Measurements from ENCODE around the gene SLC29A2. TPM values are rescaled to one million over a fixed set of nuclear protein-coding genes. Genes with fewer than 3 reads are reported as not detected.
"Not testable (repeated sequence)": the region's sequence is repeated elsewhere in the genome, so short reads cannot be mapped to it uniquely, and the experiment has no call there.

Gene SLC29A2
- polyA plus RNA-seq, 1 experiment = 0.16 TPM

GRCh38 chr11:66361502-66361941, 10.0 kb downstream of the SLC29A2 start:
- no peak overlapping the region for H3K4me3 ChIP-seq (ENCODE audit: low read depth, low read length)
- H3K27ac ChIP-seq (ENCODE audit: low read depth, low read length) = no peak overlapping the region
- DNase-seq (ENCODE audit: low read depth, low spot score) = no peak
- TF ChIP-seq CTCF (IDR thresholded peaks at IDR 0.05; ENCODE audit: low read depth, low read length) = no peak
- peaks cover 2% of the 10 kb centered on the region for H3K27me3 ChIP-seq (ENCODE audit: control insufficient read depth, insufficient read depth, low read length)
- POLR2A ChIA-PET = no interaction called here
- CTCF ChIA-PET = interaction anchor here (0.9 to 1.5 kb wide), 2 partner anchors 24 to 28 kb away, joined by 3 to 5 read pairs; no protein-coding TSS in a partner anchor
- H3K9me3 ChIP-seq (ENCODE audit: control insufficient read depth, insufficient read depth, low read length) = no peaks in the 10 kb centered on the region

GRCh38 chr11:66360406-66361073, 11.0 kb downstream of the SLC29A2 start:
- POLR2A ChIA-PET = interaction anchor here (0.8 kb wide), 1 partner anchor 12 kb away, joined by 3 read pairs; no protein-coding TSS in a partner anchor
- H3K27ac ChIP-seq (ENCODE audit: low read depth, low read length) = no peak overlapping the region
- H3K27me3 ChIP-seq (ENCODE audit: control insufficient read depth, insufficient read depth, low read length) = peaks cover 2% of the 10 kb centered on the region
- no peak for DNase-seq (ENCODE audit: low read depth, low spot score)
- no peak for TF ChIP-seq CTCF (IDR thresholded peaks at IDR 0.05; ENCODE audit: low read depth, low read length)
- no peak overlapping the region for H3K4me3 ChIP-seq (ENCODE audit: low read depth, low read length)
- H3K9me3 ChIP-seq (ENCODE audit: control insufficient read depth, insufficient read depth, low read length) = no peaks in the 10 kb centered on the region
- CTCF ChIA-PET = interaction anchor here (1.5 kb wide), 1 partner anchor 25 kb away, joined by 5 read pairs; no protein-coding TSS in a partner anchor

GRCh38 chr11:66359662-66360087, 11.9 kb downstream of the SLC29A2 start:
- POLR2A ChIA-PET = no interaction called here

GRCh38 chr11:66350560-66351235, 20.9 kb downstream of the SLC29A2 start:
- H3K27ac ChIP-seq (ENCODE audit: low read depth, low read length); H3K27me3 ChIP-seq (ENCODE audit: control insufficient read depth, insufficient read depth, low read length); H3K9me3 ChIP-seq (ENCODE audit: control insufficient read depth, insufficient read depth, low read length); POLR2A ChIA-PET; DNase-seq (ENCODE audit: low read depth, low spot score); H3K4me3 ChIP-seq (ENCODE audit: low read depth, low read length): not testable (repeated sequence)
- CTCF ChIA-PET = interaction anchor here (0.7 to 0.8 kb wide), 2 partner anchors 13 to 35 kb away, joined by 3 to 5 read pairs; no protein-coding TSS in a partner anchor

More at GRCh38 chr11:66359662-66360087, 11.9 kb downstream of the SLC29A2 start:
- Histone ChIP-seq H3K4me3 (ENCODE audit: low read depth, low read length) (no peak overlapping the region), H3K9me3 (ENCODE audit: control insufficient read depth, insufficient read depth, low read length) (no peaks in the 10 kb centered on the region), H3K27me3 (ENCODE audit: control insufficient read depth, insufficient read depth, low read length) (no peaks in the 10 kb centered on the region), H3K27ac (ENCODE audit: low read depth, low read length) (no peak overlapping the region)
- no peak for DNase-seq (ENCODE audit: low read depth, low spot score)
- no peak for TF ChIP-seq CTCF (IDR thresholded peaks at IDR 0.05; ENCODE audit: low read depth, low read length)
- CTCF ChIA-PET = no interaction called here

GRCh38 chr11:66349084-66349386, 22.5 kb downstream of the SLC29A2 start:
- CTCF ChIA-PET = interaction anchor here (1.1 kb wide), 1 partner anchor 37 kb away, joined by 14 read pairs; no protein-coding TSS in a partner anchor
- no peak for DNase-seq (ENCODE audit: low read depth, low spot score)
- peaks cover 3% of the 10 kb centered on the region; the same call in 1 of the 2 replicates for H3K9me3 ChIP-seq (ENCODE audit: control insufficient read depth, insufficient read depth, low read length)
- H3K4me3 ChIP-seq (ENCODE audit: low read depth, low read length) = no peak overlapping the region
- POLR2A ChIA-PET = interaction anchor here (0.7 kb wide), 1 partner anchor 1572 kb away, joined by 3 read pairs; no protein-coding TSS in a partner anchor
- H3K27ac ChIP-seq (ENCODE audit: low read depth, low read length) = no peak overlapping the region
- no peak for TF ChIP-seq CTCF (IDR thresholded peaks at IDR 0.05; ENCODE audit: low read depth, low read length)
- H3K27me3 ChIP-seq (ENCODE audit: control insufficient read depth, insufficient read depth, low read length) = no peaks in the 10 kb centered on the region
